Prostate gland (tissue), 2 donors: ENCODE results near the gene MCC.

ENCODE experiments used
- CTCF ChIP-seq, 4 experiments: fragments of 200-600 bp in 2 of 4; fragments of 450-650 bp in 2 of 4; sonication (generic) in 2 of 4; IDR thresholded peaks; 1 replicate in 3 of 4; 2 replicates in 1 of 4; pipeline ENCODE4 v1.5.1; 2016 to 2019; ENCODE audit warnings: antibody characterized with exemption in 4 of 4, mild to moderate bottlenecking in 2 of 4, moderate library complexity in 2 of 4
- POLR2AphosphoS5 ChIP-seq: sonication (generic); formaldehyde crosslinking; IDR thresholded peaks from one replicate; pipeline ENCODE4 v1.6.1; 2017; ENCODE audit warnings: antibody characterized with exemption

GRCh38 chr5:112996830-112997374 is 491.4 kb downstream of the MCC start:
- TF ChIP-seq CTCF (IDR thresholded peaks at IDR 0.05) (no peak), POLR2AphosphoS5 (no peak)
